Measurements from ENCODE around the gene IFITM1. TPM values are rescaled to one million over a fixed set of nuclear protein-coding genes. Genes with fewer than 3 reads are reported as not detected.
"Not testable (repeated sequence)": the region's sequence is repeated elsewhere in the genome, so short reads cannot be mapped to it uniquely, and the experiment has no call there.

IFITM1 gene
- 13.3 and 48.6 TPM in 2 replicates for total RNA-seq (ENCODE audit: low replicate concordance)

GRCh38 chr11:313787-314553 is at the start of gene IFITM1:
IFITM1 (plus strand) TSS chr11:314040; CDS start chr11:314171, 131 bp downstream.
- peaks cover 53% of the 10 kb centered on the region for H3K4me1 Mint-ChIP-seq
- Histone ChIP-seq H3K27me3 (peaks cover 50% of the 10 kb centered on the region), H3F3A (ENCODE audit: low read depth) (peaks cover 48% of the 10 kb centered on the region), H3K4me2 (peak within 1 kb of the TSS; percentile 84), H3K9ac (no peak within 1 kb of the TSS), H3K4me3 (peak within 1 kb of the TSS; percentile 51), H3K36me3 (no peaks in the 10 kb centered on the region), H2AFZ (replicated peaks) (peak within 1 kb of the TSS; percentile 6), H3K4me1 (peaks cover 64% of the 10 kb centered on the region), H3K9me3 (ENCODE audit: low read depth) (no peaks in the 10 kb centered on the region), H3K27ac (peak within 1 kb of the TSS; percentile 42), H3K79me2 (ENCODE audit: low read depth) (peaks cover 3% of the 10 kb centered on the region), H4K20me1 (ENCODE audit: low read depth) (no peaks in the 10 kb centered on the region)
- H3K36me3 Mint-ChIP-seq, result no peaks in the 10 kb centered on the region
- H3K27me3 Mint-ChIP-seq (ENCODE audit: insufficient read depth, low read depth), result peaks cover 12% of the 10 kb centered on the region
- no peak for TF ChIP-seq EZH2phosphoT487 (IDR thresholded peaks at IDR 0.05)
- no peak for TF ChIP-seq EZH2 (IDR thresholded peaks at IDR 0.05)
- TF ChIP-seq, protein P1, sequence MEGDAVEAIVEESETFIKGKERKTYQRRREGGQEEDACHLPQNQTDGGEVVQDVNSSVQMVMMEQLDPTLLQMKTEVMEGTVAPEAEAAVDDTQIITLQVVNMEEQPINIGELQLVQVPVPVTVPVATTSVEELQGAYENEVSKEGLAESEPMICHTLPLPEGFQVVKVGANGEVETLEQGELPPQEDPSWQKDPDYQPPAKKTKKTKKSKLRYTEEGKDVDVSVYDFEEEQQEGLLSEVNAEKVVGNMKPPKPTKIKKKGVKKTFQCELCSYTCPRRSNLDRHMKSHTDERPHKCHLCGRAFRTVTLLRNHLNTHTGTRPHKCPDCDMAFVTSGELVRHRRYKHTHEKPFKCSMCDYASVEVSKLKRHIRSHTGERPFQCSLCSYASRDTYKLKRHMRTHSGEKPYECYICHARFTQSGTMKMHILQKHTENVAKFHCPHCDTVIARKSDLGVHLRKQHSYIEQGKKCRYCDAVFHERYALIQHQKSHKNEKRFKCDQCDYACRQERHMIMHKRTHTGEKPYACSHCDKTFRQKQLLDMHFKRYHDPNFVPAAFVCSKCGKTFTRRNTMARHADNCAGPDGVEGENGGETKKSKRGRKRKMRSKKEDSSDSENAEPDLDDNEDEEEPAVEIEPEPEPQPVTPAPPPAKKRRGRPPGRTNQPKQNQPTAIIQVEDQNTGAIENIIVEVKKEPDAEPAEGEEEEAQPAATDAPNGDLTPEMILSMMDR (IDR thresholded peaks at IDR 0.05), result no peak
- peak; percentile 60 for DNase-seq (ENCODE audit: low spot score)
- H3K4me3 Mint-ChIP-seq, result peak within 1 kb of the TSS; percentile 88
- H3K27ac Mint-ChIP-seq, result peak within 1 kb of the TSS; percentile 90
- no peaks in the 10 kb centered on the region for H3K9me3 Mint-ChIP-seq

GRCh38 chr11:266676-267439 is 47.0 kb upstream of the IFITM1 start:
- Histone ChIP-seq H3F3A (ENCODE audit: low read depth) (no peaks in the 10 kb centered on the region), H3K9me3 (ENCODE audit: low read depth) (no peaks in the 10 kb centered on the region), H3K79me2 (ENCODE audit: low read depth) (no peaks in the 10 kb centered on the region), H3K9ac (no peak overlapping the region), H3K4me2 (no peak overlapping the region), H3K27ac (no peak overlapping the region), H3K4me1 (no peaks in the 10 kb centered on the region), H3K36me3 (no peaks in the 10 kb centered on the region), H3K27me3 (peaks cover 3% of the 10 kb centered on the region), H2AFZ (replicated peaks) (no peak overlapping the region), H4K20me1 (ENCODE audit: low read depth) (no peaks in the 10 kb centered on the region), H3K4me3 (no peak overlapping the region)
- H3K4me1 Mint-ChIP-seq, result peaks cover 3% of the 10 kb centered on the region
- H3K4me3 Mint-ChIP-seq, result no peak overlapping the region
- TF ChIP-seq, protein P1 (IDR thresholded peaks at IDR 0.05), result no peak
- TF ChIP-seq EZH2phosphoT487 (IDR thresholded peaks at IDR 0.05), result no peak
- no peak for DNase-seq (ENCODE audit: low spot score)
- H3K27ac Mint-ChIP-seq, result no peak overlapping the region
- peaks cover 9% of the 10 kb centered on the region for H3K9me3 Mint-ChIP-seq
- H3K36me3 Mint-ChIP-seq, result peaks cover 1% of the 10 kb centered on the region
- H3K27me3 Mint-ChIP-seq (ENCODE audit: insufficient read depth, low read depth), result no peaks in the 10 kb centered on the region

GRCh38 chr11:267491-267994 is 46.3 kb upstream of the IFITM1 start:
- DNase-seq (ENCODE audit: low spot score), result no peak
- H3K27ac ChIP-seq, result no peak overlapping the region
- H4K20me1 ChIP-seq (ENCODE audit: low read depth), result no peaks in the 10 kb centered on the region
- no peaks in the 10 kb centered on the region for H3K4me1 ChIP-seq
- peaks cover 3% of the 10 kb centered on the region for H3K27me3 ChIP-seq
- peaks cover 1% of the 10 kb centered on the region for H3K36me3 Mint-ChIP-seq
- H3K9ac ChIP-seq, result no peak overlapping the region
- no peak overlapping the region for H3K27ac Mint-ChIP-seq
- H3K4me3 ChIP-seq, result no peak overlapping the region
- no peaks in the 10 kb centered on the region for H3K36me3 ChIP-seq
- TF ChIP-seq EZH2 (IDR thresholded peaks at IDR 0.05) (no peak), EZH2phosphoT487 (IDR thresholded peaks at IDR 0.05) (no peak)
- TF ChIP-seq, protein P1 (IDR thresholded peaks at IDR 0.05), result no peak
- H3K4me3 Mint-ChIP-seq, result no peak overlapping the region
- peaks cover 3% of the 10 kb centered on the region for H3K4me1 Mint-ChIP-seq
- no peaks in the 10 kb centered on the region for H3F3A ChIP-seq (ENCODE audit: low read depth)
- H3K79me2 ChIP-seq (ENCODE audit: low read depth), result no peaks in the 10 kb centered on the region
- no peaks in the 10 kb centered on the region for H3K27me3 Mint-ChIP-seq (ENCODE audit: insufficient read depth, low read depth)
- no peak overlapping the region for H3K4me2 ChIP-seq
- H2AFZ ChIP-seq (replicated peaks), result no peak overlapping the region
- peaks cover 7% of the 10 kb centered on the region for H3K9me3 Mint-ChIP-seq
- H3K9me3 ChIP-seq (ENCODE audit: low read depth), result no peaks in the 10 kb centered on the region

DNA sequence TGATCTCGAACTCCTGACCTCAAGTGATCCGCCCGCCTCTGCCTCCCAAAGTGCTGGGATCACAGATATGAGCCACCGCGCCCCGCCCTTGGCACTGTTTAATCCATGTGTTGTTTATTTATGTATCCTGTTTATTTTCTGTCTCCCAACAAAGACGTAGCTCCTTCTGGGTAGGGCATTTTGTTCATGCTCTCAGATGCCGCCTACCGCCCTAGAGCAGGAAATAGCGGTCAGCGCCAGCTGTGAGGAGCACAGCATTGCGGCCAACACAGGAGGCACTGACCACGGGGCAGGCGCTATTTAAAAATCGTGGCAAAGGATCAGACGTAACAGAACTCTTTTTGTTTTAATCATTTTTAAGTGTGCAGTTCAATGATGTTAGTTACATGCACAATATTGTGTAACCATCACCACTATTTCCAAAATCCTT is 45.1 kb upstream of the IFITM1 start:
- not testable (repeated sequence) for H3K4me2 ChIP-seq; H4K20me1 ChIP-seq (ENCODE audit: low read depth); H3F3A ChIP-seq (ENCODE audit: low read depth); H3K9me3 Mint-ChIP-seq; H3K27me3 Mint-ChIP-seq (ENCODE audit: insufficient read depth, low read depth); H3K4me3 ChIP-seq; H3K4me1 ChIP-seq; H3K79me2 ChIP-seq (ENCODE audit: low read depth); H3K27ac ChIP-seq; H3K4me3 Mint-ChIP-seq; H3K27me3 ChIP-seq; H3K9me3 ChIP-seq (ENCODE audit: low read depth); H3K9ac ChIP-seq; H3K27ac Mint-ChIP-seq; H3K36me3 ChIP-seq; H3K36me3 Mint-ChIP-seq; H3K4me1 Mint-ChIP-seq
- H2AFZ ChIP-seq (replicated peaks), result peak overlapping the region; percentile 36
- DNase-seq (ENCODE audit: low spot score), result peak; percentile 23
